OCI-LY1 (cell line): ENCODE data around the gene RAB3C.

ENCODE experiments used
- H2AFZ ChIP-seq: fragments of 200-600 bp; sonication (generic), shearing (Covaris generic); 2 replicates; pipeline ENCODE4 v1.6.0; 2014; ENCODE audit warnings: antibody characterized with exemption, mild to moderate bottlenecking, low read length
- H3F3A ChIP-seq: fragments of 200-600 bp; sonication (generic), shearing (Covaris generic); 2 replicates; pipeline ENCODE4 v1.6.0; 2014; ENCODE audit warnings: mild to moderate bottlenecking, antibody characterized with exemption, low read length, moderate library complexity; ENCODE audit not compliant: insufficient read depth
- H3K27ac ChIP-seq: fragments of 200-600 bp; sonication (generic); 2 replicates; pipeline ENCODE4 v1.5.1; 2014; ENCODE audit warnings: low read length, mixed run types, mild to moderate bottlenecking, low read depth; ENCODE audit not compliant: poor library complexity, severe bottlenecking
- H3K27me3 ChIP-seq: fragments of 200-600 bp; sonication (generic); 2 replicates; pipeline ENCODE4 v1.6.0; 2014; ENCODE audit warnings: antibody characterized with exemption, mild to moderate bottlenecking, low read length, moderate library complexity; ENCODE audit not compliant: insufficient read depth
- H3K36me3 ChIP-seq: fragments of 200-600 bp; sonication (generic); 2 replicates; pipeline ENCODE4 v1.6.1; 2014; ENCODE audit warnings: mild to moderate bottlenecking, antibody characterized with exemption, low read length, moderate library complexity, mixed read lengths; ENCODE audit not compliant: insufficient read depth
- H3K4me1 ChIP-seq: fragments of 200-600 bp; sonication (generic); 2 replicates; pipeline ENCODE4 v1.5.1; 2014; ENCODE audit warnings: mild to moderate bottlenecking, low read length, moderate library complexity; ENCODE audit not compliant: insufficient read depth, severe bottlenecking
- H3K4me2 ChIP-seq: fragments of 200-600 bp; sonication (generic), shearing (Covaris generic); 2 replicates; pipeline ENCODE4 v1.6.1; 2014; ENCODE audit warnings: low read length
- H3K4me3 ChIP-seq: fragments of 200-600 bp; sonication (generic); 2 replicates; pipeline ENCODE4 v1.5.1; 2014; ENCODE audit warnings: low read length, low read depth, mild to moderate bottlenecking, mixed read lengths; ENCODE audit not compliant: poor library complexity, severe bottlenecking
- H3K79me2 ChIP-seq: fragments of 200-600 bp; shearing (Covaris generic); 2 replicates; pipeline ENCODE4 v1.6.1; 2016; ENCODE audit warnings: mixed run types, low read length, mixed read lengths; ENCODE audit not compliant: insufficient read depth
- H3K9ac ChIP-seq: fragments of 200-600 bp; sonication (generic), shearing (Covaris generic); 2 replicates; pipeline ENCODE4 v1.6.1; 2014; ENCODE audit warnings: mild to moderate bottlenecking, low read length, mixed read lengths
- H3K9me2 ChIP-seq: fragments of 200-600 bp; sonication (generic), shearing (Covaris generic); 2 replicates; pipeline ENCODE4 v1.6.1; 2014; ENCODE audit warnings: low read depth, mild to moderate bottlenecking, low read length, mixed read lengths
- H3K9me3 ChIP-seq: fragments of 200-600 bp; shearing (Covaris generic); 2 replicates; pipeline ENCODE4 v1.6.1; 2014; ENCODE audit warnings: low read length, mixed read lengths
- H4K20me1 ChIP-seq: fragments of 200-600 bp; sonication (generic), shearing (Covaris generic); 2 replicates; pipeline ENCODE4 v1.6.0; 2016; ENCODE audit warnings: mild to moderate bottlenecking, low read length; ENCODE audit not compliant: insufficient read depth
- CTCF ChIP-seq: fragments of 200-600 bp; sonication (generic), shearing (Covaris generic); IDR thresholded peaks from 2 replicates; pipeline ENCODE4 v1.5.1; 2017; ENCODE audit warnings: mild to moderate bottlenecking, antibody characterized with exemption, low read length, moderate library complexity, mixed read lengths
- EZH2 ChIP-seq: fragments of 200-600 bp; sonication (generic), shearing (Covaris generic); IDR thresholded peaks from 2 replicates; pipeline ENCODE4 v1.8.0; 2017; ENCODE audit warnings: borderline replicate concordance, mixed run types, mild to moderate bottlenecking, antibody characterized with exemption, low read length, moderate library complexity, mixed read lengths

RAB3C gene

GRCh38 chr5:58902305-58902704 lies 319.4 kb downstream of the RAB3C start:
- H3K36me3 ChIP-seq: no peaks in the 10 kb centered on the region
- H3K4me3 ChIP-seq: no peak overlapping the region
- no peak for TF ChIP-seq CTCF
- no peak for TF ChIP-seq EZH2
- no peak overlapping the region for H3K27ac ChIP-seq
- H3K4me2 ChIP-seq: no peak overlapping the region
- no peak overlapping the region for H3K9ac ChIP-seq
- H3K9me3 ChIP-seq: no peaks in the 10 kb centered on the region
- no peaks in the 10 kb centered on the region for H3K4me1 ChIP-seq
- no peaks in the 10 kb centered on the region for H4K20me1 ChIP-seq
- H3K79me2 ChIP-seq: no peaks in the 10 kb centered on the region
- H3F3A ChIP-seq: no peaks in the 10 kb centered on the region
- H2AFZ ChIP-seq: no peak overlapping the region
- no peaks in the 10 kb centered on the region for H3K9me2 ChIP-seq
- no peaks in the 10 kb centered on the region for H3K27me3 ChIP-seq

- Histone ChIP-seq H2AFZ (no peak overlapping the region), H3K27me3 (no peaks in the 10 kb centered on the region), H3K9me3 (no peaks in the 10 kb centered on the region), H3K4me3 (no peak overlapping the region), H4K20me1 (no peaks in the 10 kb centered on the region), H3K9ac (no peak overlapping the region), H3F3A (no peaks in the 10 kb centered on the region), H3K9me2 (no peaks in the 10 kb centered on the region), H3K27ac (no peak overlapping the region), H3K4me2 (no peak overlapping the region), H3K4me1 (no peaks in the 10 kb centered on the region), H3K79me2 (no peaks in the 10 kb centered on the region), H3K36me3 (no peaks in the 10 kb centered on the region)
- TF ChIP-seq EZH2: no peak
- no peak for TF ChIP-seq CTCF
Measured at GRCh38 chr5:58902765-58903164, 319.9 kb downstream of the RAB3C start.

GRCh38 chr5:58904737-58905136 lies 321.9 kb downstream of the RAB3C start:
- Histone ChIP-seq H3K9me2 (no peaks in the 10 kb centered on the region), H3K4me3 (no peak overlapping the region), H4K20me1 (no peaks in the 10 kb centered on the region), H3K27ac (no peak overlapping the region), H3K9ac (no peak overlapping the region), H3K36me3 (no peaks in the 10 kb centered on the region), H3K4me1 (no peaks in the 10 kb centered on the region), H3F3A (no peaks in the 10 kb centered on the region), H3K4me2 (no peak overlapping the region), H3K27me3 (no peaks in the 10 kb centered on the region), H3K9me3 (no peaks in the 10 kb centered on the region), H2AFZ (no peak overlapping the region), H3K79me2 (no peaks in the 10 kb centered on the region)
- no peak for TF ChIP-seq CTCF
- no peak for TF ChIP-seq EZH2
